ENCODE data around the gene KLK6.

Gene KLK6

GRCh38 chr19:50969413-50969760, at the start of gene KLK6:
Gene KLK6 (minus strand): TSS chr19:50969591. CDS start chr19:50968104, 1,487 bp downstream.
- DNase-seq, result no peak

- DNase-seq, result no peak
Observed at GRCh38 chr19:51018745-51019543, 49.6 kb upstream of the KLK6 start.

- no peak for DNase-seq
Observed at GRCh38 chr19:51016798-51017683, 47.6 kb upstream of the KLK6 start.

- no peak for DNase-seq
Observed at GRCh38 chr19:51015691-51016267, 46.4 kb upstream of the KLK6 start.

GRCh38 chr19:51014242-51014641, 44.9 kb upstream of the KLK6 start:
- DNase-seq, result no peak

- DNase-seq, result no peak
Observed at GRCh38 chr19:51012661-51013190, 43.3 kb upstream of the KLK6 start.

- DNase-seq, result no peak
Observed at GRCh38 chr19:51010066-51010795, 40.8 kb upstream of the KLK6 start.

GRCh38 chr19:51009061-51009891, 39.9 kb upstream of the KLK6 start:
- DNase-seq, result no peak

- no peak for DNase-seq
Observed at GRCh38 chr19:51007488-51007887, 38.1 kb upstream of the KLK6 start.

- DNase-seq, result no peak
Observed at GRCh38 chr19:51006406-51006805, 37.0 kb upstream of the KLK6 start.

GRCh38 chr19:51005248-51005647, 35.9 kb upstream of the KLK6 start:
- no peak for DNase-seq

- no peak for DNase-seq
Observed at GRCh38 chr19:51003316-51003715, 33.9 kb upstream of the KLK6 start.

GRCh38 chr19:51002542-51003311, 33.3 kb upstream of the KLK6 start:
- no peak for DNase-seq

GRCh38 chr19:51002089-51002532, 32.7 kb upstream of the KLK6 start:
- DNase-seq, result no peak

- no peak for DNase-seq
Observed at GRCh38 chr19:51001515-51001914, 32.1 kb upstream of the KLK6 start, which contains the start of gene KLK8. Gene KLK8 (minus strand): TSS chr19:51001604. CDS start chr19:51001167, 437 bp downstream.

- no peak for DNase-seq
Observed at GRCh38 chr19:51000981-51001380, 31.6 kb upstream of the KLK6 start.

- no peak for DNase-seq
Observed at GRCh38 chr19:51000426-51000825, 31.0 kb upstream of the KLK6 start.

GRCh38 chr19:50998686-50999085, 29.3 kb upstream of the KLK6 start:
- DNase-seq, result no peak

GRCh38 chr19:50998061-50998460, 28.7 kb upstream of the KLK6 start:
- DNase-seq, result no peak

GRCh38 chr19:50994129-50994528, 24.7 kb upstream of the KLK6 start:
- no peak for DNase-seq

- DNase-seq, result no peak
Observed at GRCh38 chr19:50992666-50993035, 23.3 kb upstream of the KLK6 start.

Measured in cerebellar nuclear complex (tissue), 1 donor.